ENCODE measurements around the gene ZNF205. TPM values are rescaled to one million over a fixed set of nuclear protein-coding genes. Genes with fewer than 3 reads are reported as not detected.

The ZNF205 gene
- total RNA-seq, 4 donors from 2014 or later: 11.6 to 25.8 (median 20.4) TPM

DNA sequence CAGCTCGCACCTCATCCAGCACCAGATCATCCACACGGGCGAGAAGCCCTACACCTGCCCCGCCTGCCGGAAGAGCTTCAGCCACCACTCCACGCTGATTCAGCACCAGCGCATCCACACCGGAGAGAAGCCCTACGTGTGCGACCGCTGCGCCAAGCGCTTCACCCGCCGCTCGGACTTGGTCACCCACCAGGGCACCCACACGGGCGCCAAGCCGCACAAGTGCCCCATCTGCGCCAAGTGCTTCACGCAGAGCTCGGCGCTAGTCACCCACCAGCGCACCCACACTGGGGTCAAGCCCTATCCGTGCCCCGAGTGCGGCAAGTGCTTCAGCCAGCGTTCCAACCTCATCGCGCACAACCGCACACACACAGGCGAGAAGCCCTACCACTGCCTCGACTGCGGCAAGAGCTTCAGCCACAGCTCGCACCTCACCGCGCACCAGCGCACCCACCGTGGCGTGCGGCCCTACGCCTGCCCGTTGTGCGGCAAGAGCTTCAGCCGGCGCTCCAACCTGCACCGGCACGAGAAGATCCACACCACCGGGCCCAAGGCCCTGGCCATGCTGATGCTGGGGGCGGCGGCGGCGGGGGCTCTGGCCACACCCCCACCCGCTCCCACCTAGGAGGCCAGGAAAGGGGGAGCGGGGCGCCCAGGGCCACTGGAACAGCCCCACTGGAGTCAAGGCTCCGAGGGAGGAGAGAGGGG, 7.5 kb downstream of the ZNF205 start:
- H3K4me1 ChIP-seq: peaks cover 0 to 17% (median 6%) of the 10 kb centered on the region in 3 donors
- H3K27ac ChIP-seq: no peak overlapping the region
- no peak for ATAC-seq
- H3K9me3 ChIP-seq: no peaks in the 10 kb centered on the region
- 94% methylated on average over 11 of the region's 57 CpGs; no CpG with 5 or more reads in 1 of the 2 donors for WGBS, 2 donors (ENCODE audit: low coverage in 1 of 2)
- no peaks in the 10 kb centered on the region for H3K27me3 ChIP-seq
- no peak overlapping the region for H3K4me3 ChIP-seq
- no peak for TF ChIP-seq POLR2AphosphoS5 (IDR thresholded peaks at IDR 0.05)
- TF ChIP-seq POLR2A (IDR thresholded peaks at IDR 0.05): no peak
- TF ChIP-seq, protein P1, sequence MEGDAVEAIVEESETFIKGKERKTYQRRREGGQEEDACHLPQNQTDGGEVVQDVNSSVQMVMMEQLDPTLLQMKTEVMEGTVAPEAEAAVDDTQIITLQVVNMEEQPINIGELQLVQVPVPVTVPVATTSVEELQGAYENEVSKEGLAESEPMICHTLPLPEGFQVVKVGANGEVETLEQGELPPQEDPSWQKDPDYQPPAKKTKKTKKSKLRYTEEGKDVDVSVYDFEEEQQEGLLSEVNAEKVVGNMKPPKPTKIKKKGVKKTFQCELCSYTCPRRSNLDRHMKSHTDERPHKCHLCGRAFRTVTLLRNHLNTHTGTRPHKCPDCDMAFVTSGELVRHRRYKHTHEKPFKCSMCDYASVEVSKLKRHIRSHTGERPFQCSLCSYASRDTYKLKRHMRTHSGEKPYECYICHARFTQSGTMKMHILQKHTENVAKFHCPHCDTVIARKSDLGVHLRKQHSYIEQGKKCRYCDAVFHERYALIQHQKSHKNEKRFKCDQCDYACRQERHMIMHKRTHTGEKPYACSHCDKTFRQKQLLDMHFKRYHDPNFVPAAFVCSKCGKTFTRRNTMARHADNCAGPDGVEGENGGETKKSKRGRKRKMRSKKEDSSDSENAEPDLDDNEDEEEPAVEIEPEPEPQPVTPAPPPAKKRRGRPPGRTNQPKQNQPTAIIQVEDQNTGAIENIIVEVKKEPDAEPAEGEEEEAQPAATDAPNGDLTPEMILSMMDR (IDR thresholded peaks at IDR 0.05): no peak
- TF ChIP-seq EP300 (IDR thresholded peaks at IDR 0.05): no peak
- H3K36me3 ChIP-seq: peaks cover 0 to 66% of the 10 kb centered on the region in 2 donors

DNA sequence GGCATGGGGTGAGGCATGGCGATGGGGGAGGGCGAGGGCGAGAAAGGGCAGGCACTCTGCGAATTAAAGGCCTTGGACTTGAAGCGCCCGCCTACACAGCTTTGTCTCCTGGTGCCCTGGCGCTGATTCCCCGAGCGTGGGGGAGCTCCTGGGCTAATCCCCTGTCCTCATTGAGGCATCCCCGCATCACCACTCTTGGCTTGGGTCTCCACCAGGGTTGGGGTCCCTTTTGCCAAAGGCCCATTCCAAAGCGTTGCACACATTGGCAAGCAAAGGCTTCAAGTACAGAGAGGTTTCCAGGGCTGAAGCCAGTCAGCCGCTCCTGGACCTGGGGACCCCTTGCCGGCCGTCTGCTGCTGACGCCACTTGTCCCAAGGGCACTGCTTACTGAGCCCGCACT, 8.0 kb downstream of the ZNF205 start:
- Histone ChIP-seq H3K4me1 (peaks cover 0 to 17% (median 8%) of the 10 kb centered on the region in 3 donors), H3K4me3 (no peak overlapping the region), H3K27ac (no peak overlapping the region), H3K27me3 (no peaks in the 10 kb centered on the region), H3K36me3 (peaks cover 0 to 61% of the 10 kb centered on the region in 2 donors), H3K9me3 (no peaks in the 10 kb centered on the region)
- 85% methylated on average over 8 of the region's 16 CpGs; no CpG with 5 or more reads in 1 of the 2 donors for WGBS, 2 donors (ENCODE audit: low coverage in 1 of 2)
- TF ChIP-seq POLR2AphosphoS5 (IDR thresholded peaks at IDR 0.05) (no peak), POLR2A (IDR thresholded peaks at IDR 0.05) (no peak), EP300 (IDR thresholded peaks at IDR 0.05) (no peak)
- TF ChIP-seq, protein P1 (IDR thresholded peaks at IDR 0.05): no peak
- ATAC-seq: no peak

DNA sequence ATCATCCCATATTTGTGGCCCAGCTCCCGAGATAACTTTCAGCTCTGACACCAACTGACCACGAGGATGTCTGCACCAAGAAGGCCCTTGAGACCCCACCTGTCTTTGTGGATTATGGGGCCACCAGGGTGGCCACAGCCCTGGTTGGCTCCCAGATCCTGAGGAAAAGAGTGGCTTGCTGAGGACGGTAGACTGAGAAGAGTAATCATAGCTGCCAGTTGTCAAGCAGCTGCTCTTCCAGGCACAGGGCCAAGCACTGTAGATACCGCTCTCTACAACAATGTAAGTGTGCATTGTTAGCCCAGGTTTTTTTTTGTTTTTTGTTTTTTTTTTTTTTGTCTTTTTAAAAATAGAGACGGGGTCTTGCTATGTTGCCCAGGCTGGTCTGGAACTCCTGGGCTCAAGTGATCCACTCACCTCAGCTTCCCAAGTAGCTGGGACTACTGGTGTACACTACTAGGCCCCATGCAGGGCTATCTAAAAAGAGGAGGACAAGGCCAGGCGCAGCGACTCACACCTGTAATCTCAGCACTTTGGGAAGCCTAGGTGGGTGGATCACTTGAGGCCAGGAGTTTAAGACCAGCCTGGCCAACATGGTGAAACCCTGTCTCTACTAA, 9.6 kb downstream of the ZNF205 start:
- Histone ChIP-seq H3K27ac (no peak overlapping the region), H3K36me3 (peaks cover 0 to 45% of the 10 kb centered on the region in 2 donors), H3K4me3 (no peak overlapping the region), H3K4me1 (peaks cover 0 to 20% (median 8%) of the 10 kb centered on the region in 3 donors), H3K27me3 (no peaks in the 10 kb centered on the region), H3K9me3 (no peaks in the 10 kb centered on the region)
- ATAC-seq: no peak
- WGBS, 2 donors (ENCODE audit: low coverage in 1 of 2): 57 to 67% methylated on average over 1 to 4 of the region's 7 CpGs
- TF ChIP-seq POLR2AphosphoS5 (IDR thresholded peaks at IDR 0.05) (no peak), EP300 (IDR thresholded peaks at IDR 0.05) (no peak), POLR2A (IDR thresholded peaks at IDR 0.05) (no peak)
- TF ChIP-seq, protein P1 (IDR thresholded peaks at IDR 0.05): no peak

DNA sequence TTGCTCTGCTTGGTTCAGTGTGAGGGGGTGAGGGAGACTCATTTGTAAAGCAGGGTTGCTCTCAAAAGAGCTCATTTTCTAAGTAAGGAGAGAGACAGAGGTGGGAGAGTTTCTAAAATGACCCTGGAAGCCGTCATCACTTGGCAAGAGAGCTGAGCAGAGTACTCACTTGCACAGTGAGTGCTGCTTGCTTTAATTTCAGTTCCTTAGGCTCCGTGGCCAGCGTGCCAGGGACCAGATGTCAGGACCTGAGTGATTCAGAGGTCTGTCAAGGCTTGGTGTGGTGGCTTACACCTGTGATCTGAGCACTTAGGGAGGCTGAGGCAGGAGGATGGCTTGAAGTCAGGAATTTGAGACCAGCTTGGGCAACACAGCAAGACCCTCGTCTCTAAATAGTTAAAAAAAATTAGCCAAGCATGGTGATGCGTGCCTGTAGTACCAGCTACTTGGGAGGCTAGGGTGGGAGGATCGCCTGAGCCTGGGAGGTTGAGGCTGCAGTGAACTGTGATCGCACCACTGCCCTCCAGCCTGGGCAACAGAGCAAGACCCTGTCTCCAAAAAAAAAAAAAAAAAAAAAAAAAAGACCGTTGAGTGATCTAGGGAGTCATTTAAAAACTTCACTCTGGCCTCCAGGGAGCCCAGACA, 10.7 kb downstream of the ZNF205 start:
- ATAC-seq: no peak
- Histone ChIP-seq H3K36me3 (peaks cover 0 to 40% of the 10 kb centered on the region in 2 donors), H3K4me3 (no peak overlapping the region), H3K9me3 (no peaks in the 10 kb centered on the region), H3K27ac (no peak overlapping the region), H3K27me3 (no peaks in the 10 kb centered on the region), H3K4me1 (peaks cover 0 to 26% (median 8%) of the 10 kb centered on the region in 3 donors)
- WGBS, 2 donors (ENCODE audit: low coverage in 1 of 2): 0 to 49% methylated on average over 1 to 5 of the region's 8 CpGs
- TF ChIP-seq POLR2AphosphoS5 (IDR thresholded peaks at IDR 0.05) (no peak), EP300 (IDR thresholded peaks at IDR 0.05) (no peak), POLR2A (IDR thresholded peaks at IDR 0.05) (no peak)
- TF ChIP-seq, protein P1 (IDR thresholded peaks at IDR 0.05): no peak
